Right atrium auricular region (tissue), 2 donors: Measurements from ENCODE around the gene DOCK1. TPM values are rescaled to one million over a fixed set of nuclear protein-coding genes. Genes with fewer than 3 reads are reported as not detected.

Experiments
- DNase-seq: peaks from one replicate; pipeline ENCODE4 v3.0.0-alpha.2; 2019; ENCODE audit warnings: low spot score
- H3K27ac ChIP-seq, 2 donors: fragments of 200-600 bp; sonication (generic); 1 replicate in 1 of 2; 2 replicates in 1 of 2; pipeline ENCODE4 v1.5.1; 2016 to 2019
- H3K27me3 ChIP-seq, 2 donors: fragments of 200-600 bp; sonication (generic); one replicate each; pipeline versions ENCODE4 v1.5.1 to v1.6.0; 2017 to 2019
- H3K36me3 ChIP-seq: fragments of 200-600 bp; sonication (generic); one replicate; pipeline ENCODE4 v1.5.1; 2016
- H3K4me1 ChIP-seq, 2 donors: fragments of 200-600 bp; sonication (generic); one replicate each; pipeline versions ENCODE4 v1.5.1 to v1.6.0; 2017 to 2019
- H3K4me3 ChIP-seq, 2 donors: fragments of 200-600 bp; sonication (generic); 1 replicate in 1 of 2; 2 replicates in 1 of 2; pipeline ENCODE4 v1.5.1; 2017 to 2019; ENCODE audit warnings: mild to moderate bottlenecking in 1 of 2, moderate library complexity in 1 of 2
- H3K9me3 ChIP-seq, 2 donors: fragments of 200-600 bp; sonication (generic); one replicate each; pipeline ENCODE4 v1.5.1; 2019
- total RNA-seq, 2 donors: library from RNA; depleted of rRNA; stranded (reverse); fragments of >200 nt; gene quantifications; one replicate each; pipeline ENCODE4 v1.1.0, GENCODE V29; 2016
- TF ChIP-seq, protein P1 (sequence below), 2 donors: fragments of 200-600 bp; sonication (generic); IDR thresholded peaks; one replicate each; pipeline ENCODE4 v1.5.1; 2019; ENCODE audit warnings: antibody characterized with exemption in 2 of 2

Gene DOCK1
- total RNA-seq, 2 donors from 2014 or later: 13.0 to 16.8 TPM

GRCh38 chr10:127338399-127339110 lies 433.3 kb downstream of the DOCK1 start:
- no peak for DNase-seq
- Histone ChIP-seq H3K9me3 (no peaks in the 10 kb centered on the region), H3K4me1 (peaks cover 0 to 10% of the 10 kb centered on the region in 2 donors), H3K27me3 (no peaks in the 10 kb centered on the region), H3K4me3 (no peak overlapping the region), H3K27ac (no peak overlapping the region), H3K36me3 (no peaks in the 10 kb centered on the region)
- TF ChIP-seq, protein P1, sequence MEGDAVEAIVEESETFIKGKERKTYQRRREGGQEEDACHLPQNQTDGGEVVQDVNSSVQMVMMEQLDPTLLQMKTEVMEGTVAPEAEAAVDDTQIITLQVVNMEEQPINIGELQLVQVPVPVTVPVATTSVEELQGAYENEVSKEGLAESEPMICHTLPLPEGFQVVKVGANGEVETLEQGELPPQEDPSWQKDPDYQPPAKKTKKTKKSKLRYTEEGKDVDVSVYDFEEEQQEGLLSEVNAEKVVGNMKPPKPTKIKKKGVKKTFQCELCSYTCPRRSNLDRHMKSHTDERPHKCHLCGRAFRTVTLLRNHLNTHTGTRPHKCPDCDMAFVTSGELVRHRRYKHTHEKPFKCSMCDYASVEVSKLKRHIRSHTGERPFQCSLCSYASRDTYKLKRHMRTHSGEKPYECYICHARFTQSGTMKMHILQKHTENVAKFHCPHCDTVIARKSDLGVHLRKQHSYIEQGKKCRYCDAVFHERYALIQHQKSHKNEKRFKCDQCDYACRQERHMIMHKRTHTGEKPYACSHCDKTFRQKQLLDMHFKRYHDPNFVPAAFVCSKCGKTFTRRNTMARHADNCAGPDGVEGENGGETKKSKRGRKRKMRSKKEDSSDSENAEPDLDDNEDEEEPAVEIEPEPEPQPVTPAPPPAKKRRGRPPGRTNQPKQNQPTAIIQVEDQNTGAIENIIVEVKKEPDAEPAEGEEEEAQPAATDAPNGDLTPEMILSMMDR (IDR thresholded peaks at IDR 0.05): no peak

DNA sequence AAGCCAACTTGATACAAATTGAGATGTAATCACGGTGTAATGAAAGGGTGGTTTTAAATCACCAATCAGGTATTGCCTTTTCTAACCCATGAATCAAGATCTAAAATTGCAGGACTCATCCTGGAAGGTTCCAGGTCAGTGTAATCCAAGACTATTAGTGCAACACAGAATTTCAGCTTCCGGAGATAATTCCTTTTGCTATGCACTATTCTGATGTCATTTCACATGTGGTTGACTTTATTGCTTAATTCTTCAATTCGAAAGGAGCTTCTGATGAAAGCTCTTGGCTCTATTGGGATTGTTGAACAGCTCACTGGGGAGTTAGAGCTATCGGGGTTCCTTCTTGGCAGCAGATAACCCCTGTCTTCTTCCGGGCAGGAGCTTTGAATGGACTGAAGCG lies 438.6 kb downstream of the DOCK1 start:
- no peaks in the 10 kb centered on the region for H3K9me3 ChIP-seq
- H3K27me3 ChIP-seq: no peaks in the 10 kb centered on the region
- TF ChIP-seq, protein P1 (IDR thresholded peaks at IDR 0.05): no peak
- H3K36me3 ChIP-seq: peaks cover 17% of the 10 kb centered on the region
- H3K4me1 ChIP-seq: no peaks in the 10 kb centered on the region
- no peak for DNase-seq
- no peak overlapping the region for H3K27ac ChIP-seq
- H3K4me3 ChIP-seq: no peak overlapping the region

- Histone ChIP-seq H3K27ac (no peak overlapping the region), H3K27me3 (no peaks in the 10 kb centered on the region), H3K36me3 (peaks cover 17% of the 10 kb centered on the region), H3K9me3 (no peaks in the 10 kb centered on the region), H3K4me1 (no peaks in the 10 kb centered on the region), H3K4me3 (no peak overlapping the region)
- DNase-seq: no peak
- TF ChIP-seq, protein P1 (IDR thresholded peaks at IDR 0.05): no peak
Measured at GRCh38 chr10:127344346-127344745, 439.1 kb downstream of the DOCK1 start.

GRCh38 chr10:127345231-127345965 lies 440.2 kb downstream of the DOCK1 start:
- H3K27ac ChIP-seq: no peak overlapping the region
- H3K4me1 ChIP-seq: no peaks in the 10 kb centered on the region
- no peaks in the 10 kb centered on the region for H3K27me3 ChIP-seq
- DNase-seq: no peak
- no peak overlapping the region for H3K4me3 ChIP-seq
- TF ChIP-seq, protein P1 (IDR thresholded peaks at IDR 0.05): no peak
- peaks cover 17% of the 10 kb centered on the region for H3K36me3 ChIP-seq
- no peaks in the 10 kb centered on the region for H3K9me3 ChIP-seq

DNA sequence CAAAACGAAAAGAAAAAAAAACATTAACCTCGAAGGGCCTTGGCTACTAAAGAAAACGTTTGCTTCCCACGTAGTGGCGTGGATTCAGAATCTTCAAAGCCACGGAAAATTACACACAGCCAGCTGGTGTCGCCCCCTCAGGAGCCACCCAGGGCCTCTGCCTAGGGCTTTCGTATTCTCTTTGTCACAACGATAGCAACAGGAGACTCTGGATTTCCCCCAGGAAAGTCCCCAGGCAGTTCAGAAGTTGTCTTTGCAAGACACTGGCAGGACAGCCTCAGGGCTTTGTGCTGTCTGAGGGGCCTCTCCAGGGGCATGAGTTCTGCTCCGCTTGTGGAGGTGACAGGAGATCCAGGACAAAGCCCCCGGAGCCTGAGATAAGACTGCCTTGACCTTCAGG lies 441.4 kb downstream of the DOCK1 start:
- no peaks in the 10 kb centered on the region for H3K9me3 ChIP-seq
- no peak overlapping the region for H3K27ac ChIP-seq
- no peaks in the 10 kb centered on the region for H3K27me3 ChIP-seq
- TF ChIP-seq, protein P1 (IDR thresholded peaks at IDR 0.05): no peak
- H3K36me3 ChIP-seq: peaks cover 17% of the 10 kb centered on the region
- H3K4me3 ChIP-seq: no peak overlapping the region
- DNase-seq: no peak
- no peaks in the 10 kb centered on the region for H3K4me1 ChIP-seq
